ENCODE measurements around the gene RPS6KA2.

Gene RPS6KA2

DNA sequence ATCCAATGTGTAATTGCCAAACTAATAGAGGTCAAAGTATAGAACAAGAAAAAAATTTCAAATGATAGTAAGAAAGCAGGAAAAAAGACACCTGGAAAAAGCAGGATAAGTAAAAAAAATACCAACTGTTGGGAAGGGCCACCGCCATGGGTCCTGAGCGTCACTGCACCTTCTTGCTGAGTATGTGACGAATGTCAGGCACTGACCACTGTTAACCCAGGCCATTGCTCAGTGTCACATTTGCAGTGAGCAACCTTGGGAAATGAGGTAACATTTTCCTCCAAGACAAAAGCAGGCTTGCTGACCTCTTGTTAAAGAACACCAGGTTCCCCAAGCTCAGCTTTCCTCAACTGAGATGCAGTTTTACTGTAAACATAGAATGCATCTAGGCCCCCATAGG is 15.6 kb upstream of the RPS6KA2 start:
- Histone ChIP-seq H3K4me3 (ENCODE audit: low read depth, low read length) (no peak overlapping the region), H3K27ac (no peak overlapping the region), H3K27me3 (replicated peaks) (no peaks in the 10 kb centered on the region), H3K36me3 (replicated peaks) (no peaks in the 10 kb centered on the region)
- no peak for DNase-seq
- TF ChIP-seq, protein P1, sequence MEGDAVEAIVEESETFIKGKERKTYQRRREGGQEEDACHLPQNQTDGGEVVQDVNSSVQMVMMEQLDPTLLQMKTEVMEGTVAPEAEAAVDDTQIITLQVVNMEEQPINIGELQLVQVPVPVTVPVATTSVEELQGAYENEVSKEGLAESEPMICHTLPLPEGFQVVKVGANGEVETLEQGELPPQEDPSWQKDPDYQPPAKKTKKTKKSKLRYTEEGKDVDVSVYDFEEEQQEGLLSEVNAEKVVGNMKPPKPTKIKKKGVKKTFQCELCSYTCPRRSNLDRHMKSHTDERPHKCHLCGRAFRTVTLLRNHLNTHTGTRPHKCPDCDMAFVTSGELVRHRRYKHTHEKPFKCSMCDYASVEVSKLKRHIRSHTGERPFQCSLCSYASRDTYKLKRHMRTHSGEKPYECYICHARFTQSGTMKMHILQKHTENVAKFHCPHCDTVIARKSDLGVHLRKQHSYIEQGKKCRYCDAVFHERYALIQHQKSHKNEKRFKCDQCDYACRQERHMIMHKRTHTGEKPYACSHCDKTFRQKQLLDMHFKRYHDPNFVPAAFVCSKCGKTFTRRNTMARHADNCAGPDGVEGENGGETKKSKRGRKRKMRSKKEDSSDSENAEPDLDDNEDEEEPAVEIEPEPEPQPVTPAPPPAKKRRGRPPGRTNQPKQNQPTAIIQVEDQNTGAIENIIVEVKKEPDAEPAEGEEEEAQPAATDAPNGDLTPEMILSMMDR (IDR thresholded peaks at IDR 0.05; ENCODE audit: low read depth, low read length, missing control alignments), result no peak
- in situ Hi-C loops (cut with HindIII; ENCODE audit: low pct_ligation_motif_present, low sequenced_read_pairs), result no loop called here

DNA sequence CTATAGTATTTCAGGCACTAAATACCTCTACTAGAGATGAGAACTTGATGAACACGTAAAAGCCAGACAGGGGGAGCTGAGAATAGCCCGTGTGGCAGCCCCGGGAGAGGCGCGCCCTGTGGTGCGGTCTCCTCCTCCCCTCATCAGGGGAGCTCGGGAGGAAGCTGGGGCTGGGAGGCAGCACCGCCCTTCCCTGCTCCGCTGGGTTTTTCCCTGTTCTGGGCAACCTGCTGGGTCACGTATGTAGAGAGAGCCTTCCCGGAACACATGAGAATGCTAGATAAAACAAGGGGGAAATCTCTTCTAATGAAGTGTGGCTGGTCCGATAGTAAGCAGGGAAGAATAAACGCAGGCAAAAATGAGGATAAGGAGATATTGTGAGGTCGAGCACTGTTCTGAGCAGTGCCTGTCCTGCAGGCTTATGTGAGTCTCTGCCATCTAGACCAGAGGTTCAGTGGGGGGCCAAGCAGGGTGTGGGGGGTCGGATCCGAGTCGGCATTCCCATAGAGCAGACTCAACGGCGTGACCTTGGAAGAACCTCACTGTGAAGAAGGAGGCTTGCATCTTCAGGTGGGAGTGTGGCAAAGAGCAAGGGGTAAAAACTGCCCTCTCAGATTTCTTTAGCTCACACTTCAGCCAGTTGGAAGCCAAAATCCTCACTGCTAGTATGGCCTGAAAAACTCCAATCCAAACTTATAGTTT is 13.4 kb upstream of the RPS6KA2 start:
- in situ Hi-C loops (cut with HindIII; ENCODE audit: low pct_ligation_motif_present, low sequenced_read_pairs), result no loop called here
- Histone ChIP-seq H3K36me3 (replicated peaks) (no peaks in the 10 kb centered on the region), H3K4me3 (ENCODE audit: low read depth, low read length) (no peak overlapping the region), H3K27ac (no peak overlapping the region), H3K27me3 (replicated peaks) (no peaks in the 10 kb centered on the region)
- TF ChIP-seq, protein P1 (IDR thresholded peaks at IDR 0.05; ENCODE audit: low read depth, low read length, missing control alignments), result no peak
- DNase-seq, result no peak

DNA sequence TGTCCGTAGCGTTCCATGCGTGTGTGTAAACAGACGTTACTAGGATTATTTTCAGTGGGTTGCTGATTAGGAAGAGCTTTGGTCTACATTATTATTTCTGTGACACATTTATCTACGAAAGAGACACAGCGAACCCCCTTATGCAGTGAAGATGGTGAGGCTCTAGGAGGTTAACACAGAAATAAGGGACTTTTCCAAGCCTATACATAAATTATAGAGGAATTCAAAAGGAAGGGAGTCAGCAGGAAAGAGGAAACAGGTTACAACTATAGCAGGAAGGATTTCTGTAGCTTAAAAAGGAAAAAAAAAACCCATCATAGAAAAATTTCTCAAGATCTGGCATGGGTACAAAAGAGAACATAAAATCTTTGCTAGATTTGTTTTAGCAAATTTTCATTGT is 12.9 kb upstream of the RPS6KA2 start:
- H3K4me3 ChIP-seq (ENCODE audit: low read depth, low read length), result no peak overlapping the region
- no peak for DNase-seq
- H3K27ac ChIP-seq, result no peak overlapping the region
- no peaks in the 10 kb centered on the region for H3K27me3 ChIP-seq (replicated peaks)
- TF ChIP-seq, protein P1 (IDR thresholded peaks at IDR 0.05; ENCODE audit: low read depth, low read length, missing control alignments), result no peak
- in situ Hi-C loops (cut with HindIII; ENCODE audit: low pct_ligation_motif_present, low sequenced_read_pairs), result no loop called here
- H3K36me3 ChIP-seq (replicated peaks), result no peaks in the 10 kb centered on the region

DNA sequence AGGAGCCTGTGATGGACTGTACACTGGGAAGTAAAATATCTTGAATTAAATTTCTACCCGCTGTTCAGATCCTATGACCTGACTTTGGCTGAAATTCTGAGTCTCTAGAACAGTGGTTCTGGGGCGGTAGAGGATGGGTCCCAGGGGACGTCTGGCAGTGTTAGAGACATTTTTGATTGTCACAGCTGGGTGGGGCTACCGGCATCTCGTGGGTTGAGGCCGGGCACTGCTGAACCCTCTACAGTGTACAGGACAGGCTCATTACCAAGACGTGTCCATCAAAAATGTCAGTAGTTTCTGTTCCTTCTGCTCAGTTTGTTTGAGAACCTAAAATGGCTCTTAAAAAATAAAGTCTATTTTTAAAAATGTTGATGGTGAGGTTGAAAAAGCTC is 11.5 kb upstream of the RPS6KA2 start:
- in situ Hi-C loops (cut with HindIII; ENCODE audit: low pct_ligation_motif_present, low sequenced_read_pairs), result no loop called here
- no peak overlapping the region for H3K27ac ChIP-seq
- TF ChIP-seq, protein P1 (IDR thresholded peaks at IDR 0.05; ENCODE audit: low read depth, low read length, missing control alignments), result no peak
- no peaks in the 10 kb centered on the region for H3K27me3 ChIP-seq (replicated peaks)
- no peaks in the 10 kb centered on the region for H3K36me3 ChIP-seq (replicated peaks)
- no peak overlapping the region for H3K4me3 ChIP-seq (ENCODE audit: low read depth, low read length)
- no peak for DNase-seq

DNA sequence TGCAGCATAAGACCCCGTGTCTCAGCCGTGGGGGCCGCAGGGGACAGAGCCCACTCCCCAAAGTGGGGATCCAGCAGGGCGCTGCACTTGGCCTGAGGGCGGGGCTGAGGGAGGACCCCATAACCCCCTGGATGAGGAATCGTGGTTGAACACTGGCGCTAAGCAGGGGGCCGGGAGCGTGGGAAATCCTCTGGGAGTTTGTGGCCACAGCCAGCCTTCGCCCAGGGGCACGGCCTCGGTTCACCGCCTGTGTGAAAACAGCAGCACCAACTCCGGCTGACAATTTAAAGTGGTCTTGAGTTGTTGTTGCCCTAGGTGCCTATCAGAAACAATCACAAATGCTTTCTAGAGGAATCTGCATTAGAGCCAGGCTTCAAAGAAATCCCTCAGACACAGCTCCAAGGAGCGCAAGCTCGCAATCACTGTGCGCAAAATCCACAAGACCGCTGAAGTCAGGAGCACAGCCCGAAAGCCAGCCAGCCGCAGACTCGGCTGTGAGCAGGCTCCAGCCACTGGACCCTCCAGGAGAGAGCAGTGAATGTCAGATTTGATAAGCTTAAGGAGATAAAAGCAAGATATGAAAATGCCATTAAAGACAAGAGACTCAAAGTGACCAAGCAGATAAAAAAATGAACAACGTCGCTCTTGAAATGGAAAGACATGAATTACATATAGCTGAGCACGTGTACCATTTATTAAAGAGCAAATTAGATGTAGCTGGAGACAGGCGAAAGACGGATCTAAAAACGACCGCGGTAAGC is 10.9 kb upstream of the RPS6KA2 start:
- no peaks in the 10 kb centered on the region for H3K36me3 ChIP-seq (replicated peaks)
- in situ Hi-C loops (cut with HindIII; ENCODE audit: low pct_ligation_motif_present, low sequenced_read_pairs), result no loop called here

More for the DNA sequence above, 10.9 kb upstream of the RPS6KA2 start:
- H3K4me3 ChIP-seq (ENCODE audit: low read depth, low read length), result no peak overlapping the region
- H3K27me3 ChIP-seq (replicated peaks), result no peaks in the 10 kb centered on the region
- no peak for DNase-seq
- no peak overlapping the region for H3K27ac ChIP-seq
- TF ChIP-seq, protein P1 (IDR thresholded peaks at IDR 0.05; ENCODE audit: low read depth, low read length, missing control alignments), result no peak

All from brain microvascular endothelial cell (primary cell).